ENCODE data around the gene ZNF732. TPM values are rescaled to one million over a fixed set of nuclear protein-coding genes. Genes with fewer than 3 reads are reported as not detected.
"Not testable (repeated sequence)": the region's sequence is repeated elsewhere in the genome, so short reads cannot be mapped to it uniquely, and the experiment has no call there.

The ZNF732 gene
- total and polyA plus RNA-seq, 2 experiments from 2014 or later: 6.0 to 49.2 TPM

GRCh38 chr4:306551-306961, 1.3 kb upstream of the ZNF732 start (continued):
- TF ChIP-seq, protein P1, sequence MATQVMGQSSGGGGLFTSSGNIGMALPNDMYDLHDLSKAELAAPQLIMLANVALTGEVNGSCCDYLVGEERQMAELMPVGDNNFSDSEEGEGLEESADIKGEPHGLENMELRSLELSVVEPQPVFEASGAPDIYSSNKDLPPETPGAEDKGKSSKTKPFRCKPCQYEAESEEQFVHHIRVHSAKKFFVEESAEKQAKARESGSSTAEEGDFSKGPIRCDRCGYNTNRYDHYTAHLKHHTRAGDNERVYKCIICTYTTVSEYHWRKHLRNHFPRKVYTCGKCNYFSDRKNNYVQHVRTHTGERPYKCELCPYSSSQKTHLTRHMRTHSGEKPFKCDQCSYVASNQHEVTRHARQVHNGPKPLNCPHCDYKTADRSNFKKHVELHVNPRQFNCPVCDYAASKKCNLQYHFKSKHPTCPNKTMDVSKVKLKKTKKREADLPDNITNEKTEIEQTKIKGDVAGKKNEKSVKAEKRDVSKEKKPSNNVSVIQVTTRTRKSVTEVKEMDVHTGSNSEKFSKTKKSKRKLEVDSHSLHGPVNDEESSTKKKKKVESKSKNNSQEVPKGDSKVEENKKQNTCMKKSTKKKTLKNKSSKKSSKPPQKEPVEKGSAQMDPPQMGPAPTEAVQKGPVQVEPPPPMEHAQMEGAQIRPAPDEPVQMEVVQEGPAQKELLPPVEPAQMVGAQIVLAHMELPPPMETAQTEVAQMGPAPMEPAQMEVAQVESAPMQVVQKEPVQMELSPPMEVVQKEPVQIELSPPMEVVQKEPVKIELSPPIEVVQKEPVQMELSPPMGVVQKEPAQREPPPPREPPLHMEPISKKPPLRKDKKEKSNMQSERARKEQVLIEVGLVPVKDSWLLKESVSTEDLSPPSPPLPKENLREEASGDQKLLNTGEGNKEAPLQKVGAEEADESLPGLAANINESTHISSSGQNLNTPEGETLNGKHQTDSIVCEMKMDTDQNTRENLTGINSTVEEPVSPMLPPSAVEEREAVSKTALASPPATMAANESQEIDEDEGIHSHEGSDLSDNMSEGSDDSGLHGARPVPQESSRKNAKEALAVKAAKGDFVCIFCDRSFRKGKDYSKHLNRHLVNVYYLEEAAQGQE (IDR thresholded peaks at IDR 0.05; ENCODE audit: unreplicated experiment): no peak
- TF ChIP-seq JUNB (IDR thresholded peaks at IDR 0.05; ENCODE audit: unreplicated experiment) (no peak), NANOG (IDR thresholded peaks at IDR 0.05; ENCODE audit: borderline replicate concordance) (no peak), CREB1 (CRISPR knock-in tag; IDR thresholded peaks at IDR 0.05; ENCODE audit: low read depth) (no peak), EZH2phosphoT487 (IDR thresholded peaks at IDR 0.05; ENCODE audit: unreplicated experiment) (no peak), POLR2AphosphoS5 (IDR thresholded peaks at IDR 0.05; ENCODE audit: low read depth) (no peak)
- TF ChIP-seq, protein P2, sequence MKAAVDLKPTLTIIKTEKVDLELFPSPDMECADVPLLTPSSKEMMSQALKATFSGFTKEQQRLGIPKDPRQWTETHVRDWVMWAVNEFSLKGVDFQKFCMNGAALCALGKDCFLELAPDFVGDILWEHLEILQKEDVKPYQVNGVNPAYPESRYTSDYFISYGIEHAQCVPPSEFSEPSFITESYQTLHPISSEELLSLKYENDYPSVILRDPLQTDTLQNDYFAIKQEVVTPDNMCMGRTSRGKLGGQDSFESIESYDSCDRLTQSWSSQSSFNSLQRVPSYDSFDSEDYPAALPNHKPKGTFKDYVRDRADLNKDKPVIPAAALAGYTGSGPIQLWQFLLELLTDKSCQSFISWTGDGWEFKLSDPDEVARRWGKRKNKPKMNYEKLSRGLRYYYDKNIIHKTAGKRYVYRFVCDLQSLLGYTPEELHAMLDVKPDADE (IDR thresholded peaks at IDR 0.05): no peak

DNA sequence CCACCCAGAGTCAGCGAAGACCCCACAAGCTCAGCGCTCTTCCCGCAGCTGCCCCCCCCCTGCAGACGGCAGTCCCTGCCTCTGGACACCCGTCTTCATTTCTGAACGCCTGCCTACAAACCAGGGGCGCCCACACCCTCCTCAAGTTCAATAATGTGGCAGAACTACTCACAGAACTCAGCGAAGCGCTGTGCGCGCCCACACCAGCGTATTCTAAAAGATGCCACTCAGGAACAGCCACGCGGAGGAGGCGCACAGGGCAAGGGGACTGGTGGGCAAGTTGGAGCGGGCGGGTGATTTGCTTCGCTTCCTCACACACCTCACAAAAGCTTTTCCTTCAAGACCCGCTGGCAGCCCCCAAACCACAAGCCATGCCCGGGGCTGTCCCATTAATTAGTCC, 758 bp downstream of the ZNF732 start:
- peak overlapping the region; percentile 91 for H3K4me2 ChIP-seq
- Mint-ChIP-seq H3K27ac (peak overlapping the region; percentile 98), H3K36me3 (ENCODE audit: low read depth) (peaks cover 43% of the 10 kb centered on the region), H3K4me3 (peak overlapping the region; percentile 94), H3K27me3 (ENCODE audit: insufficient read depth, low read depth, poor library complexity) (peaks cover 19% of the 10 kb centered on the region), H3K4me1 (peaks cover 18% of the 10 kb centered on the region)
- not testable (repeated sequence) for ATAC-seq; H3K36me3 ChIP-seq (ENCODE audit: insufficient read depth); H3K27ac ChIP-seq (ENCODE audit: low read depth); DNase-seq (ENCODE audit: low spot score); H3K9me2 ChIP-seq (ENCODE audit: insufficient read depth); H2AFZ ChIP-seq; H3F3A ChIP-seq (replicated peaks; ENCODE audit: low read depth); H3K9me3 Mint-ChIP-seq; H3K27me3 ChIP-seq (ENCODE audit: insufficient read depth)
- peaks cover 57% of the 10 kb centered on the region for H3K79me2 ChIP-seq (replicated peaks; ENCODE audit: insufficient read depth)
- H3K4me1 ChIP-seq (ENCODE audit: insufficient read depth): peaks cover 11% of the 10 kb centered on the region
- peak overlapping the region; percentile 75 for H3K4me3 ChIP-seq
- peaks cover 43% of the 10 kb centered on the region for H4K20me1 ChIP-seq (replicated peaks; ENCODE audit: insufficient read depth)

DNA sequence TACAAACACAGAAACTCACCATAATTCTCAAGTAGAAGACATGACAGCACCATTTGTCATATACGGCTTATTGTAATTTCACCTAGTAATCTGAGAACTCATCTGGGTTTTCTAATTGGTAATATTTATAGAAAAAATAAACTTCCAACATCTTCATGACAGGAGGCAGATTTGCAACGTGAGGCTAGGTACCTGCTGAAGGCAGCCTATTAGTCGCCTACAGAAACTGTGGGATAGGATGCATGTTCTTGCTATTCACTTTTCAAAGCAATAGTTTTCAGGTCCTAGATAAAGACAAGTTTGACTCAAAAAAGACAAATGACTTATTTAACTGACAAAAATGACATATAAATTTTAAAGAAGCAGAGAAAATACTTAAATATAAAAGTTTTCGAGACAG, 2.9 kb downstream of the ZNF732 start:
- H3K27ac ChIP-seq (ENCODE audit: low read depth): no peak overlapping the region
- H3K79me2 ChIP-seq (replicated peaks; ENCODE audit: insufficient read depth): peaks cover 76% of the 10 kb centered on the region
- H3K36me3 ChIP-seq (ENCODE audit: insufficient read depth): no peaks in the 10 kb centered on the region
- Mint-ChIP-seq H3K27ac (no peak overlapping the region), H3K27me3 (ENCODE audit: insufficient read depth, low read depth, poor library complexity) (peaks cover 19% of the 10 kb centered on the region), H3K36me3 (ENCODE audit: low read depth) (peaks cover 51% of the 10 kb centered on the region), H3K9me3 (peaks cover 6% of the 10 kb centered on the region; the same call in 2 of the 3 replicates), H3K4me1 (peaks cover 33% of the 10 kb centered on the region), H3K4me3 (no peak overlapping the region)
- H3K9me2 ChIP-seq (ENCODE audit: insufficient read depth): no peaks in the 10 kb centered on the region
- no peaks in the 10 kb centered on the region for H3K27me3 ChIP-seq (ENCODE audit: insufficient read depth)
- H3K4me2 ChIP-seq: no peak overlapping the region
- H3K4me1 ChIP-seq (ENCODE audit: insufficient read depth): peaks cover 25% of the 10 kb centered on the region
- peaks cover 60% of the 10 kb centered on the region for H4K20me1 ChIP-seq (replicated peaks; ENCODE audit: insufficient read depth)
- H3F3A ChIP-seq (replicated peaks; ENCODE audit: low read depth): no peaks in the 10 kb centered on the region
- H3K4me3 ChIP-seq: peak overlapping the region; percentile 75; the same call in 1 of the 2 replicates
- no peak for DNase-seq (ENCODE audit: low spot score)
- no peak for ATAC-seq
- H2AFZ ChIP-seq: no peak overlapping the region
- TF ChIP-seq, protein P1 (IDR thresholded peaks at IDR 0.05; ENCODE audit: unreplicated experiment): no peak
- no peak for TF ChIP-seq NANOG (IDR thresholded peaks at IDR 0.05; ENCODE audit: borderline replicate concordance)
- TF ChIP-seq JUNB (IDR thresholded peaks at IDR 0.05; ENCODE audit: unreplicated experiment): no peak
